K562 (cell line): ENCODE data around the gene SCLY. TPM values are rescaled to one million over a fixed set of nuclear protein-coding genes. Genes with fewer than 3 reads are reported as not detected.

Experiments used
- ATAC-seq: fragments of 200-7000 bp; cut with Tn5 transposase; 3 replicates; pipeline ENCODE4 v1.9.1; 2020; ENCODE audit warnings: moderate library complexity
- BruUV-seq: library from RNA; stranded (reverse); fragments of 400-500 nt; replicated peaks from 2 replicates; lab custom pipeline; 2021; lab: Mats Ljungman, UMichigan
- CTCF ChIA-PET: fragments of 300-600 bp; formaldehyde crosslinking; extraction: SDS; loops from one replicate; lab custom pipeline; 2021; ENCODE audit warnings: low intra/inter-chr PET ratio; lab: Yijun Ruan, JAX
- POLR2A ChIA-PET: fragments of 300-600, 350-650 bp; sonication (Branson Sonifier 250); formaldehyde crosslinking; extraction: SDS; loops from one replicate; lab custom pipeline; 2021; ENCODE audit warnings: antibody characterized with exemption, inconsistent platforms; lab: Yijun Ruan, JAX
- DNase-seq, 4 experiments: peaks; one replicate each; pipeline versions ENCODE4 v3.0.0 to v3.0.0-alpha.2; 2011 to 2018; ENCODE audit warnings: low spot score in 3 of 4, mixed read lengths in 3 of 4; ENCODE audit errors: extremely low read depth in 1 of 4
- FAIRE-seq: peaks from 2 replicates; lab custom pipeline; 2011; peaks lifted over from hg19 to GRCh38; lab: Jason Lieb, UNC
- H2AFZ ChIP-seq: 2 replicates; pipeline ENCODE4 v1.6.0; 2011; ENCODE audit warnings: low read depth, low read length, control low read depth, inconsistent platforms
- H3K27ac ChIP-seq: fragments of 200-600 bp; 3 replicates; pipeline ENCODE4 v1.8.0; 2011; ENCODE audit warnings: low read depth, mild to moderate bottlenecking, control low read depth, inconsistent platforms, low read length, moderate library complexity, mixed read lengths; ENCODE audit errors: extremely low read depth
- H3K27me3 ChIP-seq, 2 experiments: fragments of 300-600 bp in 1 of 2; 2 replicates in 1 of 2; 3 replicates in 1 of 2; pipeline versions ENCODE4 v1.6.0 to v1.8.0; 2011; ENCODE audit warnings: inconsistent platforms in 2 of 2, low read length in 2 of 2, mild to moderate bottlenecking in 1 of 2, mixed read lengths in 1 of 2, moderate library complexity in 1 of 2; ENCODE audit not compliant: control insufficient read depth in 2 of 2, insufficient read depth in 2 of 2
- H3K36me3 ChIP-seq: fragments of 300-600 bp; 3 replicates; pipeline ENCODE4 v1.8.0; 2011; ENCODE audit warnings: mild to moderate bottlenecking, low read length, inconsistent platforms; ENCODE audit not compliant: control insufficient read depth, insufficient read depth
- H3K4me1 ChIP-seq, 2 experiments: fragments of 200-600 bp in 1 of 2; replicated peaks in 1 of 2; 2 replicates in 1 of 2; 3 replicates in 1 of 2; pipeline versions ENCODE4 v1.5.1 to v1.8.0; 2011; ENCODE audit warnings: inconsistent platforms in 2 of 2, low read length in 2 of 2, mild to moderate bottlenecking in 1 of 2, mixed read lengths in 1 of 2, moderate library complexity in 1 of 2; ENCODE audit not compliant: control insufficient read depth in 2 of 2, insufficient read depth in 2 of 2
- H3K4me2 ChIP-seq: 2 replicates; pipeline ENCODE4 v1.6.1; 2011; ENCODE audit warnings: low read length, control low read depth, inconsistent platforms, mixed read lengths; ENCODE audit not compliant: insufficient read depth
- H3K4me3 ChIP-seq: fragments of 200-600 bp; sonication (generic), shearing (Covaris generic); 2 replicates; pipeline ENCODE4 v1.5.1; 2016; ENCODE audit warnings: control low read depth, inconsistent platforms
- H3K79me2 ChIP-seq: fragments of 200-600 bp; 3 replicates; pipeline ENCODE4 v1.8.0; 2011; ENCODE audit warnings: low read length, inconsistent platforms; ENCODE audit not compliant: control insufficient read depth, insufficient read depth
- H3K9ac ChIP-seq, 2 experiments: 2 replicates each; pipeline versions ENCODE4 v1.6.0 to v1.6.1; 2011; ENCODE audit warnings: low read depth in 2 of 2, low read length in 2 of 2, control low read depth in 1 of 2, inconsistent platforms in 1 of 2, mild to moderate bottlenecking in 1 of 2, mixed read lengths in 1 of 2; ENCODE audit not compliant: insufficient read depth in 1 of 2
- H3K9me1 ChIP-seq: one replicate; pipeline ENCODE4 v1.6.0; 2011; ENCODE audit warnings: inconsistent platforms, mild to moderate bottlenecking, low read length, moderate library complexity; ENCODE audit not compliant: control insufficient read depth, insufficient read depth
- H3K9me3 ChIP-seq: replicated peaks from 2 replicates; pipeline ENCODE4 v1.5.1; 2011; ENCODE audit warnings: low read depth, low read length, inconsistent platforms; ENCODE audit not compliant: control insufficient read depth, insufficient read depth
- H4K20me1 ChIP-seq: replicated peaks from 2 replicates; pipeline ENCODE4 v1.6.1; 2011; ENCODE audit warnings: low read length, inconsistent platforms, mixed read lengths; ENCODE audit not compliant: control insufficient read depth, insufficient read depth
- C11orf30 ChIP-seq: fragments of 450-650 bp; IDR thresholded peaks from 2 replicates; pipeline ENCODE4 v1.6.1; 2016; ENCODE audit warnings: low read depth, mild to moderate bottlenecking
- GATA2 ChIP-seq: sonication (generic); formaldehyde crosslinking; IDR thresholded peaks from 2 replicates; pipeline ENCODE4 v1.4.0; 2020; ENCODE audit warnings: mild to moderate bottlenecking, missing genetic modification reagents
- NFXL1 ChIP-seq: fragments of 450-650 bp; formaldehyde crosslinking; IDR thresholded peaks from 2 replicates; pipeline ENCODE4 v1.4.0; 2021; ENCODE audit warnings: mild to moderate bottlenecking
- POLR2G ChIP-seq: fragments of 200-400 bp; formaldehyde crosslinking; IDR thresholded peaks from 2 replicates; pipeline ENCODE4 v1.6.1; 2017; ENCODE audit warnings: low read depth, mild to moderate bottlenecking, antibody characterized with exemption, low read length, moderate library complexity
- TEAD2 ChIP-seq: fragments of 450-650 bp; IDR thresholded peaks from 2 replicates; pipeline ENCODE4 v1.6.1; 2016; ENCODE audit warnings: missing genetic modification characterization, control low read depth, missing compliant biosample characterization
- THAP7 ChIP-seq: fragments of 250-450 bp; sonication (Bioruptor Pico); IDR thresholded peaks from 2 replicates; pipeline ENCODE4 v1.5.0; 2021
- ZNF121 ChIP-seq: sonication (generic); formaldehyde crosslinking; conservative IDR thresholded peaks from 2 replicates; pipeline ENCODE4 v1.8.0; 2022; ENCODE audit warnings: missing genetic modification reagents
- ZNF134 ChIP-seq: fragments of 250-450 bp; sonication (Bioruptor Pico); conservative IDR thresholded peaks from 2 replicates; pipeline ENCODE4 v1.4.0; 2020
- ZNF584 ChIP-seq: fragments of 200-800 bp; sonication (Bioruptor generic); IDR thresholded peaks from 2 replicates; pipeline ENCODE4 v1.6.1; 2016; ENCODE audit warnings: low read depth, mild to moderate bottlenecking, missing genetic modification characterization, missing compliant biosample characterization
- WGBS: fragments of 100-300 bp; shearing (Covaris generic); methylation state at CpG from one replicate; pipeline ENCODE4 v1.1.6; 2016; ENCODE audit warnings: low coverage, mixed read lengths; ENCODE audit not compliant: insufficient coverage; ENCODE audit errors: missing lambda C conversion rate; 5-methylcytosine and 5-hydroxymethylcytosine counted together
- in situ Hi-C: fragments of 300-500 bp; cut with MboI; formaldehyde crosslinking; loops from 4 replicates; pipeline ENCODE4 v1.15.0; 2018; ENCODE audit warnings: inconsistent platforms, mixed read lengths
- intact Hi-C: fragments of 100-400 bp; cut with micrococcal nuclease; formaldehyde crosslinking; loops from 2 replicates; pipeline ENCODE4 v1.14.2; 2022
- polyA plus RNA-seq, 8 experiments: library from polyadenylated mRNA; depleted of rRNA in 4 of 8; stranded (reverse) in 5 of 8; unstranded in 3 of 8; fragments of >200 nt; fragmentation: Nextera tagmentation in 2 of 8; fragmentation: Illumina TruSeq in 1 of 8; extraction: Ambion mirVana in 2 of 8; extraction: Trizol in 1 of 8; gene quantifications; 2 replicates each; pipeline versions ENCODE4 v1.2.1 to v1.2.3, GENCODE V29; 2011 to 2014; ENCODE audit warnings: inconsistent platforms in 1 of 8, missing spikeins in 1 of 8
- total RNA-seq, 7 experiments: library from RNA; depleted of rRNA in 6 of 7; stranded (reverse); fragments of >200 nt in 6 of 7; fragmentation: Illumina TruSeq in 2 of 7; extraction: Trizol in 2 of 7; gene quantifications; 2 replicates each; pipeline versions ENCODE4 v1.2.1 to v1.2.3, GENCODE V29; 2011 to 2021; ENCODE audit warnings: low replicate concordance in 1 of 7

SCLY gene
- total and polyA plus RNA-seq, 9 of the 15 experiments (the other 6 are each of a cell fraction or from before 2014, with no cell fraction given): 2.6 to 32.2 (median 21.1) TPM

DNA sequence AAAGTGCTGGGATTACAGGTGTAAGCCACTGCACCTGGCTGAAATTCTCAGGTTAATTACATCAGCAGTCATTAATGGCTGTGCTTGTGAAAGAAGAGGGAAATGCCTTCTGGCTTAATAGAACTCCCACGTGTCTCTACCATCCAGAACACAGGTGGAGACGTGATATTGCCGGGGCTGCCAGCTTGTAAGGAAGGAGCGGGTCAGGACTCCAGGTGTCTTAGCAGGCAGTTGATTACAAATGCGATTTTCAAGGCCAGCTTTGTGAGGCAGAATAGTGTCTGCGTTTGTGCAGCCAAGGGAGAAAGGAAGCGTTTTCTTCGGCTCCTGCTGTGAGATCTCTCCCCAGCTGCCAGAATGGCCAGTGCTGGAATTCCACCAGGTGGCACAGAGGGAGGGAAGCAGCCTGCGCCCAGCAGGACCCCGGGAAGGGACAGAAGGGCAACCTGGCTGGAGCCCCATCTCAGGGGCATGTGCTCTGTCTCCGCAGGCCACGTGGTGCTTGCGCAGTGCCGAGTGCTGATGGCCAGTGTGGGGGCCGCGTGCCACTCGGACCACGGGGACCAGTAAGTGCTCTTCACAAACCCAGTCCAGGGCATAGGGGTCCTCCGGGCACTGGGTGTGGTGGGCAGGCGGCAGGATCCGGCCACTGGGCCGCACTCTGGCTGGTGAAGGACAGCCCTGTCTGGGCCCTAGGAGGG lies 35.7 kb downstream of the SCLY start:
- no peak overlapping the region for H3K27ac ChIP-seq
- CTCF ChIA-PET: no interaction called here
- no TSS peak for BruUV-seq
- no peaks in the 10 kb centered on the region for H3K9me3 ChIP-seq
- peaks cover 10% of the 10 kb centered on the region; the same call in 2 of the 3 replicates for H3K36me3 ChIP-seq
- WGBS: 84% methylated on average over 15 of the region's 22 CpGs
- no peak for DNase-seq
- peaks cover 3% of the 10 kb centered on the region for H3K9me1 ChIP-seq
- no peak for ATAC-seq
- POLR2A ChIA-PET: interaction anchor here (0.6 kb wide), 1 partner anchor 481 kb away, joined by 5 read pairs; no protein-coding TSS in a partner anchor
- FAIRE-seq: no peak
- no peak overlapping the region for H3K4me3 ChIP-seq
- H3K27me3 ChIP-seq: no peaks in the 10 kb centered on the region
- TF ChIP-seq ZNF584 (CRISPR knock-in tag) (no peak), NFXL1 (CRISPR knock-in tag) (no peak), POLR2G (peak; percentile 39; the same call in 1 of the 2 replicates), ZNF121 (CRISPR knock-in tag) (no peak), ZNF134 (CRISPR knock-in tag) (no peak), TEAD2 (tag) (no peak), GATA2 (CRISPR knock-in tag) (no peak), THAP7 (CRISPR knock-in tag) (no peak), C11orf30 (no peak)
- no peaks in the 10 kb centered on the region for H3K79me2 ChIP-seq
- intact Hi-C loops: no loop called here
- H3K4me1 ChIP-seq: peaks cover 6 to 34% of the 10 kb centered on the region in 2 experiments; a peak in 3 of 5 replicates
- peak overlapping the region in 1 of 2 experiments; percentile 17; a peak in 1 of 4 replicates for H3K9ac ChIP-seq
- no peaks in the 10 kb centered on the region for H4K20me1 ChIP-seq
- no peak overlapping the region for H3K4me2 ChIP-seq
- in situ Hi-C loops: no loop called here
- no peak overlapping the region for H2AFZ ChIP-seq
